Colonic mucosa (tissue), 4 donors: ENCODE results near the gene PAGE3. TPM values are rescaled to one million over a fixed set of nuclear protein-coding genes. Genes with fewer than 3 reads are reported as not detected.

Experiments
- DNase-seq: peaks from one replicate; pipeline ENCODE4 v3.0.0-alpha.2; 2020
- H3K27ac ChIP-seq: fragments of 200-600 bp; one replicate; pipeline ENCODE4 v1.8.0; 2021
- H3K27me3 ChIP-seq: fragments of 200-600 bp; one replicate; pipeline ENCODE4 v1.8.0; 2021
- H3K36me3 ChIP-seq: fragments of 200-600 bp; one replicate; pipeline ENCODE4 v1.8.0; 2021
- H3K4me1 ChIP-seq: fragments of 200-600 bp; one replicate; pipeline ENCODE4 v1.8.0; 2021; ENCODE audit warnings: mild to moderate bottlenecking
- H3K4me3 ChIP-seq: fragments of 200-600 bp; one replicate; pipeline ENCODE4 v1.8.0; 2021
- H3K9ac ChIP-seq, 2 donors: one replicate each; pipeline ENCODE4 v1.7.0; 2013; ENCODE audit warnings: control low read depth in 2 of 2, low read depth in 2 of 2, low read length in 2 of 2
- H3K9me3 ChIP-seq: fragments of 200-600 bp; one replicate; pipeline ENCODE4 v1.8.0; 2021
- CTCF ChIP-seq: fragments of 200-600 bp; IDR thresholded peaks from one replicate; pipeline ENCODE4 v1.8.0; 2022; ENCODE audit warnings: antibody characterized with exemption, mild to moderate bottlenecking
- intact Hi-C: fragments of 100-400 bp; cut with DNase I; formaldehyde crosslinking; loops from one replicate; pipeline ENCODE4 v1.14.1; 2022
- total RNA-seq, 2 donors: library from RNA; stranded (reverse); fragmentation: NEBNext Ultra II Directional in 1 of 2; extraction: Animal tissue kit (Norgen Biotek cat#: 25700) in 1 of 2; gene quantifications; one replicate each; pipeline ENCODE4 v1.2.1, GENCODE V29; 2021
- donor health status: healthy.
- donor health status: DM: no; HTN: no; CAD: no.
- donor health status: DM: no; HTN: no; CAD: no.

The PAGE3 gene
- total RNA-seq, 2 donors from 2014 or later, result not detected

GRCh38 chrX:55240788-55241340 is 23.9 kb downstream of the PAGE3 start:
- intact Hi-C loops, result no loop called here
- H3K4me3 ChIP-seq, result no peak overlapping the region
- TF ChIP-seq CTCF, result no peak
- H3K36me3 ChIP-seq, result no peaks in the 10 kb centered on the region
- no peak overlapping the region for H3K9ac ChIP-seq
- no peak for DNase-seq
- H3K27me3 ChIP-seq, result no peaks in the 10 kb centered on the region
- H3K4me1 ChIP-seq, result no peaks in the 10 kb centered on the region
- no peaks in the 10 kb centered on the region for H3K9me3 ChIP-seq
- no peak overlapping the region for H3K27ac ChIP-seq

- no peaks in the 10 kb centered on the region for H3K4me1 ChIP-seq
- H3K9me3 ChIP-seq, result no peaks in the 10 kb centered on the region
- no peaks in the 10 kb centered on the region for H3K36me3 ChIP-seq
- H3K27me3 ChIP-seq, result no peaks in the 10 kb centered on the region
- no peak within 1 kb of the TSS for H3K4me3 ChIP-seq
- TF ChIP-seq CTCF, result no peak
- intact Hi-C loops, result no loop called here
- no peak for DNase-seq
- H3K27ac ChIP-seq, result no peak within 1 kb of the TSS
- H3K9ac ChIP-seq, result no peak within 1 kb of the TSS
Observed at GRCh38 chrX:55220119-55220794, 44.5 kb downstream of the PAGE3 start, which contains the start of gene PAGE5. TSS of gene PAGE5 (plus strand) at chrX:55220346. CDS start at chrX:55221383, 1,037 bp downstream.

GRCh38 chrX:55213381-55213780 is 51.3 kb downstream of the PAGE3 start:
- no peaks in the 10 kb centered on the region for H3K27me3 ChIP-seq
- H3K27ac ChIP-seq, result no peak overlapping the region
- no peaks in the 10 kb centered on the region for H3K36me3 ChIP-seq
- intact Hi-C loops, result no loop called here
- DNase-seq, result no peak
- no peak overlapping the region for H3K9ac ChIP-seq
- H3K4me1 ChIP-seq, result no peaks in the 10 kb centered on the region
- H3K4me3 ChIP-seq, result no peak overlapping the region
- no peaks in the 10 kb centered on the region for H3K9me3 ChIP-seq
- TF ChIP-seq CTCF, result no peak

GRCh38 chrX:55210931-55211677 is 53.6 kb downstream of the PAGE3 start:
- DNase-seq, result no peak
- H3K27ac ChIP-seq, result no peak overlapping the region
- H3K36me3 ChIP-seq, result no peaks in the 10 kb centered on the region
- intact Hi-C loops, result no loop called here
- H3K4me1 ChIP-seq, result no peaks in the 10 kb centered on the region
- no peak overlapping the region for H3K4me3 ChIP-seq
- no peaks in the 10 kb centered on the region for H3K27me3 ChIP-seq
- no peak for TF ChIP-seq CTCF
- H3K9ac ChIP-seq, result no peak overlapping the region
- H3K9me3 ChIP-seq, result no peaks in the 10 kb centered on the region

Other genes with a start within 250 kb of the PAGE3 start
- gene ALAS2, start 233.9 kb downstream of the PAGE3 start, total RNA-seq, result under 1 TPM in 1 of 2 donors, not detected in 1; 0.74 TPM
- gene PAGE2B, start 189.9 kb downstream of the PAGE3 start, total RNA-seq, result not detected
- not detected for gene PAGE2, start 175.9 kb downstream of the PAGE3 start, total RNA-seq
- not detected for gene PAGE5, start 44.6 kb downstream of the PAGE3 start, total RNA-seq
- gene MAGEH1, start 187.2 kb upstream of the PAGE3 start, total RNA-seq, result 1 to 10 TPM; 5.3 to 6.5 TPM
- gene USP51, start 224.9 kb upstream of the PAGE3 start, total RNA-seq, result under 1 TPM; 0.49 to 0.53 TPM